ENCODE results near the gene TMEM91. TPM values are rescaled to one million over a fixed set of nuclear protein-coding genes. Genes with fewer than 3 reads are reported as not detected.

TMEM91 gene
- total and polyA plus RNA-seq, 2 of the 13 experiments (the other 11 are each of a cell fraction or from before 2014, with no cell fraction given), result 6.3 to 10.3 TPM

- TF ChIP-seq SIN3A (IDR thresholded peaks at IDR 0.05; ENCODE audit: borderline replicate concordance, low read depth, low read length), result no peak
- no peak for TF ChIP-seq MAFF (IDR thresholded peaks at IDR 0.05; ENCODE audit: low read depth, low read length)
- TF ChIP-seq ZNF792 (CRISPR knock-in tag; IDR thresholded peaks at IDR 0.05), result no peak
- no peak for TF ChIP-seq ZNF883 (CRISPR knock-in tag; IDR thresholded peaks at IDR 0.05; ENCODE audit: not compliant biosample characterization)
- no peak for TF ChIP-seq ZNF546 (CRISPR knock-in tag; conservative IDR thresholded peaks at IDR 0.05)
- no peak for TF ChIP-seq ZNF350 (CRISPR knock-in tag; IDR thresholded peaks at IDR 0.05; ENCODE audit: borderline replicate concordance, low read depth)
- TF ChIP-seq KDM2A (CRISPR knock-in tag; IDR thresholded peaks at IDR 0.05; ENCODE audit: borderline replicate concordance, low read depth), result peak; percentile 63
- no peak for TF ChIP-seq HNF4A (CRISPR knock-in tag; IDR thresholded peaks at IDR 0.05)
- 0 out of 2 replicates have a peak, but pooled peaks have one; percentile 25 for TF ChIP-seq POLR2AphosphoS5 (IDR thresholded peaks at IDR 0.05; ENCODE audit: low read depth, low read length)
- TF ChIP-seq ZMYM4 (CRISPR knock-in tag; IDR thresholded peaks at IDR 0.05), result 0 out of 2 replicates have a peak, but pooled peaks have one; percentile 19
- no peak for TF ChIP-seq SCMH1 (CRISPR knock-in tag; IDR thresholded peaks at IDR 0.05; ENCODE audit: borderline replicate concordance)
- TF ChIP-seq CSRNP1 (CRISPR knock-in tag; IDR thresholded peaks at IDR 0.05), result peak; percentile 24; the same call in 1 of the 2 replicates
- 0 out of 2 replicates have a peak, but pooled peaks have one; percentile 28 for TF ChIP-seq ZBTB8A (CRISPR knock-in tag; IDR thresholded peaks at IDR 0.05; ENCODE audit: borderline replicate concordance, low read depth)
- no peak for TF ChIP-seq IKZF1 (IDR thresholded peaks at IDR 0.05)
- no peak for TF ChIP-seq ZNF326 (CRISPR knock-in tag; IDR thresholded peaks at IDR 0.05; ENCODE audit: borderline replicate concordance)
- TF ChIP-seq TFE3 (CRISPR knock-in tag; IDR thresholded peaks at IDR 0.05), result no peak; the same call in 1 of the 2 replicates
- no peak for TF ChIP-seq CEBPZ (IDR thresholded peaks at IDR 0.05; ENCODE audit: low read length)
- no peak; the same call in 1 of the 2 replicates for TF ChIP-seq RNF219 (CRISPR knock-in tag; IDR thresholded peaks at IDR 0.05)
- TF ChIP-seq IKZF4 (CRISPR knock-in tag; IDR thresholded peaks at IDR 0.05; ENCODE audit: borderline replicate concordance, low read depth, not compliant biosample characterization), result no peak
- TF ChIP-seq SP2 (CRISPR knock-in tag; IDR thresholded peaks at IDR 0.05), result no peak
- TF ChIP-seq ZNF232 (CRISPR knock-in tag; IDR thresholded peaks at IDR 0.05; ENCODE audit: borderline replicate concordance), result no peak
Observed at GRCh38 chr19:41352609-41353465, 23.5 kb upstream of the TMEM91 start (continued).

All from HepG2 (cell line).